Muscle of back (tissue), 11 donors: ENCODE measurements around the gene HHIP. TPM values are rescaled to one million over a fixed set of nuclear protein-coding genes. Genes with fewer than 3 reads are reported as not detected.

ENCODE experiments used
- DNase-seq, 3 donors: peaks; one replicate each; pipeline versions ENCODE4 v3.0.0 to v3.0.0-alpha.2; 2013
- polyA plus RNA-seq, 10 donors: library from polyadenylated mRNA; unstranded; fragments of 120-200 nt; gene quantifications; one replicate each; pipeline ENCODE4 v1.2.1, GENCODE V29; 2013; ENCODE audit not compliant: insufficient read length in 10 of 10

HHIP gene
- polyA plus RNA-seq, 10 donors = 2.3 to 5.2 (median 4.2) TPM

DNA sequence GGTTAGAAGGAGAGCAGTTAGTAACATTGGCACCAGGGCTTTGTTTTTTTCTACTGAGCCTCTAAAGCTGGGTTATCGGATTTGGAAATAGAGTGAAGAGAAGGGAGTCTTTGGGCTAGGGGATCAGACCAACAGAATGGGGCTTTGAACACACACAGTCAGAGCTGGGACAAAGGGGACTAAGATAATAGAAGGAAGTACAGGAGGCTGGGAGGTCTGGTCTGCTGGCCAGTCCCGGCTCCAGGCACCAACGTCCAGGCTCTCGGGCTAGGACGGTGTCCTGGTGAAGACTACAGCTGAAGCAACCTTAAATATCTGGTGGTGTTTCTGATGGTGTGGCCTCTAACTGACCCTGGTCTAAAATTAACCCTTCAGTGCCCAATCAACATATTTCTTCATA lies 57.5 kb downstream of the HHIP start:
- no peak for DNase-seq

DNA sequence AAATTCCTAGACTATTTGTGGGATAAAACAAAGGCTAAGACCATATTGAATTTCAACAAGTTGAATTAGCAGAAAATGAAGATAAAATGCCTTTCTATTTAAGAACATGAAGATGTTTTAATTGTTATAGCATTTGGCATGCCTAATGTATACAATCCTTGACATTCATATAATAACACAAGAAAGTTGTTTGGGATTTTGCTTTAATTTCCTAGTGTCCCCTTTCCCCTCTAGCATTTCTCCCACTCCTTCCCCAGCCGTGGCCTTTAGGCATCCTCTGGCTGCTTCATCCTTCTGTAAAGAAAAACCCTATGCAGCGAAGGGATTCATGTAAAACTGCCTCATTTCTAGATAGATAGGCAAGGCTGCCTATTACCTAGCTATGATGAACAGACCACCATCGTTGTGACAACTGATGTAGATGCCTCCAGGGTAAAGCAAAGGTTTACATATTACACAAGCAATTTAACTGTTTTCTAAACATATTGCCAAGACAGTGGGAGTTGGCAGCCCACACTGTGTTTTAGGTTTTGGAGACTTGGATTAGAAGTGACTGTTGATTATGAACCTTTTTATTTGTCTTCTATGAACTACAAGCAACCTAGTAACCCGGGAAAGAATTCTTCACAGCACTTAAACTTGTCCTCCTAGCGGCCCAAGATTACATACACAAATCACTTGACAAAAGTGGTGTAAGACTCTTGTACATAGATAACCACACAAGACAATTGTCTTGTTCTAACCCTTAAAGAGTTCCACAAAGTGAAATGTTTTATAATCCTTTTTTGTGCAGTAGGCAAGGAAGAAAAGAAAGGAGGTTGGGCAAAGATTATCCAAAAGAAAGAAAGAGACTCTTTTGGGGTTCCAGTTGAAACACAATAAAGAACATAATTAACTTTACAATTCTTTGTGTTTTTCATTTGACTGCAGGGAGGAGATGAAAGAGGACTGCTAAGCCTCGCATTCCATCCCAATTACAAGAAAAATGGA lies 59.9 kb downstream of the HHIP start:
- DNase-seq = no peak

DNA sequence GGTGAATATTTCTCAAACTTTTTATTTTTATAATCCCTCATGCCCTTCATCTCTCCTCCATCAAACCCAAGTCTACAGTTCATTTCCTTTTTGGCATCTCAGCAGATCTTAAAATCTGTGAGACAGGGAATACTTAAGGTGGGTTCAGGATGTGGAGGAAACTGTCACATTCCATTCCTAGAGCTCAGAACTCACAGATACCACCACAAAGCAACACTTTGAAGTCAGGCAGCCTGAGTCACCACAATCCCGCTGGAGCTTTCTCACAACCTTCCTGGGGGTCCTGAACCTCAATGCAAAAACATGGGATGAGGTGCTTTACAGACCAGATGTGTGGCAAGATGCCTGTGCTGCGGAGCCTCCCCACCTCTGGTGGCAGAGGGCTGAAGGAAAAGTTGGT lies 63.2 kb downstream of the HHIP start:
- DNase-seq = peak in 1 of 3 donors; percentile 78

DNA sequence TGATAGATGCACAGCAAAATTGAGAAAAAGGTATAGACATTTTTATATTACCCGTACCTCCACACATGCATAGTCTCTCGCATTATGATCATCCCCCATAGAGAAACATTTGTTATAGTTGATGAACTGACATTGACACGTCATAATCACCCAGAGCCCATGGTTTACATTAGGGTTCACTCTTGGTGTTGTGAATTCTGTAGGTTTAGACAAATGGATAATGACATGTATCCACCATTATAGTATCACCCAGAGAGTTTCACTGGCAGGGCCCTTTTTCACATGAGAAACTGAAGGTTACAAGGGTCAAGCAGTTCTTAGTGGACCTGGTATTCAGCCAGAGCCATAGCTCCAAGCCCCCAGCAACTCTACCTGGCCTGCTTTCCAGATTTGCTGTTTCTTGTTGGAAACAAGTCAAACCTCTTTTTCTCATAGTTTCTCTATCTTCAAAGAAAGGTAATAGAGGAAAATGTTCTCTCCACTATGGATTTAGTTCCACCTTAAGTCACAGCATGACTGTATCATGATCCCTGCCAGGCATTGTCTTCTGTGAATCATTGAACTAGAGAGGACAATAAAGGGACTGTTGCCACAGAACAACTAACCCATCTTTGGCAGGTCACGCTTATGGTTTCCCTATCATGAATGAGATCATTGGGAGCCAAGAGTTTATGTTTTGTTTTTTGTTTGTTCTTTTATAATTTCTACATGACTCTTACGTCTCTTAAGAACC lies 64.0 kb downstream of the HHIP start:
- no peak for DNase-seq

DNA sequence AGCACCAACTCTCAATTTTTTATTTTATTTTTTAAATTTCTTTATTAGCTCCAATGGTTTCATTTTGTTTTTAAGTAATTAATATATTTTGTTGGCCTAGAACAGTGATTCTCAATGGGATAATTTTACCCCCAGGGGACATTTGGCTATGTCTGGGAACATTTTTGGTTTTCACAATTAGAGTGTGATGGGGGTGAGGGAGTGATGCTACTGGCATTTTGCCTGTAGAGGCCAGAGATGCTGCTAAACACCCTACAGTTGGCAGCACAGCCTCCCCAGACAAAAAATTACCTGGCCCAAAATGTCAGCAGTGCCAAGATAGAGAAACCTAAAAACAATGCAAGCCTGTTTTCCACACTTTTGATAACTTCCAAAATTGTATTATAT lies 64.6 kb downstream of the HHIP start:
- DNase-seq = no peak

DNA sequence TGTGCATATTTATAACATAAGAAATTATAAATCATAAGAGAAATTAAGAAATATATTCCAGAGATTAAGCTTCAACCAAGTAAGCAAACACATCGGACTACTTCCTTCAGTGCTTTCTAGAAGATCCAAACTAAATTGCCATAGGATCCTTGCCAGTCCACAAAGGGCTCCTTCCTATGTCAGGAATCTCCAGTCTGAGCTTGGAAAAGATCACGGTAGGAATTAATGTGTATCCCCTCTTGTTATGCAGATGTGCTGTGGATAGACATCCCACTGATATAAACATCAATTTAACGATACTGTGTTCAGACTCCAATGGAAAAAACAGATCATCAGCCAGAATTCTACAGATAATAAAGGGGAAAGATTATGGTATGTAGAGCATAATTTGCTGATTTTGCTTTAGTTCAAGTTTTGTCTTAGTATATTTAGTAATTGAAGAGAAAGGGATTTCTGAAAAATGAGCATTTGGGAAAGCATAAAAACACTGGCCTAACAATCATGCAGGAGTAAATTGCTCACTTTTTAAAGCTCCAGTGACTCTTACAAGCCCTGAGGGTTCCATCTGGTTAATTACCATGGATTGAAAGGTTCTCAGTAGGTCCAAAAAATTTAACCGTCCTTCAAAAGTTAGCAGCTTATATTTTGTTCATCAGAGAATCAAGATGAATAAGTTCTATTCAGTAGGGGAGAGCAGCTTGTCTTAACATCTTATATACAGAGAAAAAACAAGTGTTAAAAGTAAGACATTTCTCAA lies 65.9 kb downstream of the HHIP start:
- no peak for DNase-seq

DNA sequence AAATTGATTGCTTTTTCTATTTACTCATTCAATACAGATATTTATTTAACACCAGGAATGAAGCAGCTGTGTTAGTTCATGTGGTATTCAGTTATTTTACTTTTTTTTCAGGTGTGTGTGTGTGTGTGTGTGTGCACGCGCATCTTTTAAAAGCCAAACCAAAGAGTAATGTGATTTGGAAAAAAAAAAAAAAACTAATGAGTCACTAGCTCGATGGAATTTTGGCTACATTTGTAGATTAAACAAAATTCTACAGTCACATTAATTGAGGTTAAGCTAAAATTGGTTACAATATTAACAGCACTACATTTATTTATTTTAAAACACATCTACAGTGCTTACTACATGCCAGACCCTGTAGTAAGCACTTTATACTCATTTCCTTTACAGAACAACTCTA lies 66.8 kb downstream of the HHIP start:
- DNase-seq = peak in 1 of 3 donors; percentile 22

DNA sequence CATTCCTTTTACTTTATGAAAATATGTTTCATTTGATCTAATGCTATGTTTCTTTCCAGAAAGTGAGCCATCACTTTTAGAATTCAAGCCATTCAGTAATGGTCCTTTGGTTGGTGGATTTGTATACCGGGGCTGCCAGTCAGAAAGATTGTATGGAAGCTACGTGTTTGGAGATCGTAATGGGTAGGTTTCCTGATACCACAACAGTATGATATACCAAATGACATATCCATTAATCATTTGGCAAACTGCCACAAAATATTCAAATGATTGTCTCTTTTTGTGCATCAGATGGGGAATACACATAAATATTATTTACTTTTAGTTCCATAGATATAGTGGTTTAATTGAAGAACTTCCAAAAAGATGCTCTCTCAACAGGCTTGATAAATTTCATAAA lies 68.2 kb downstream of the HHIP start:
- DNase-seq = no peak

DNA sequence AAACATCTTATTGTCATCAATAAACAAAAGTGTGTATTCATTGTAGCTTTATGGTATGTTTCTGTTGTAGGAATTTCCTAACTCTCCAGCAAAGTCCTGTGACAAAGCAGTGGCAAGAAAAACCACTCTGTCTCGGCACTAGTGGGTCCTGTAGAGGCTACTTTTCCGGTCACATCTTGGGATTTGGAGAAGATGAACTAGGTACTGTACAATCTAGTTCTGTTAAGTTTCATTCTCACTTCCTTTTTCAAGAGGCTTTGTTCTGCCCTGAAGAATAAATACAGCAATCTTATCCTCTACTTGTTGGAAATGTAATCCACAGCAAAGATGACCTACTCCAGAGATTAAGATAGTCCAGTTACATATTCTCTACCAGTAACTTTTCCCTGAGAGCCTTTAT lies 69.3 kb downstream of the HHIP start:
- DNase-seq = no peak

DNA sequence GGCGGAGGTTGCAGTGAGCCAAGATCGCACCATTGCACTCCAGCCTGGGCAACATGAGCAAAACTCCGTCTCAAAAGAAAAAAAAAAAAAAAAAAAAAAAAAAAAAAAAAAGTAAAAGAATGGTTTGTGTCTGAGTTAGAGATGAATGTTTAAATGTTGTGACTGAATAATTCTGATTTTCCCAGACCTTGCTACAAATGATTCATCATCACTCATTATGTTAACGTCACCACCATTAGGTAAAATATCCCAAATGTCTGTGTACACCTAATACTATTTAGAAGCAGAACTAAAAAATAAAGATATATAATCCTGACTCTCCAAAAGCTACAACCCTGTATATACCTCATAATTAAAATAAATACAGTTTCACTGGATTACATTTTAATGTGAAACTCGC lies 70.8 kb downstream of the HHIP start:
- DNase-seq = no peak

DNA sequence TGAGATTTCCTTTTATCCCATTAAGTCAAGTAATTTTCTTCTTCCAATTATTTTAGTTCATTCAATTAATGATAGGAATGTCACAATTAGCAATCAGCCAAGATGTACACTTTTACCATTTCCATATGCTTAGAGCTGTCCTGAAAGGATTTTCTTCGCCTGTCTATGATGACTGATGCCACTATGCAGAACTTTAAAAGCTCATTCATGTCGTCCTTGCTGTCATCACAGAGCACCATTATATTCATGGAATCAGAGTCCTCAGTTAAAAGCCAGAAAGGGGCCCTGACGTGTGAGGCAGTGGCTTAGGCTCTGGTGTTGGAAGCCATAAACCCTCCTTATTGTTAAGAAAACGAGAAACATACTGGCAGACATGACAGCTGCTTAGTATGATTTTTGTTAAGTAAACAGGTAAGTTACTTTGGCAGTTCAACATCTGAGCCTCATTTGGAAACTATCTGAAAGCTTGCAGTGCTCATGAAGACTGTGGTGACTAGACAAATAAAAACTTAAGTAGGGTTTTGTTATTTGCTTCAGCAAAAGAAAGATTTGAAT lies 73.1 kb downstream of the HHIP start:
- DNase-seq = no peak

DNA sequence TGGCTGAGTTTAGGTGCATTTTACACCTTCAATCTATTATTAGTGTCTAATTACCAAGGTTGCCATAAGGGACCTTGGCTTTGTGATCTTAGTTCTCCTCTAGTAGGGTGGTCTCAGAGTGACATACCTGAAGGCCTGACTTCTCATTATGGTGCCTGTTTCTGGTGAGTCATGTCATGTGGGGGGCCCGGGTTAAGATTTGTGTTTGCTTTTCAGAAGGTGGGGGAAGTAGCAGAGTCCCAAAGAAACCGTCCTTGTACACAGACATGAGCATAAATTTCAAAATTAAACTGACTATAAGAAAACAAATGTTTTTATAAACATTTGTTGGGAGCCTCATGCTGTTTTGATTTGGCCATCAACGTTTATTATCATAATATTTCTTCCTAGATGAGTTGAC lies 74.5 kb downstream of the HHIP start:
- no peak for DNase-seq

DNA sequence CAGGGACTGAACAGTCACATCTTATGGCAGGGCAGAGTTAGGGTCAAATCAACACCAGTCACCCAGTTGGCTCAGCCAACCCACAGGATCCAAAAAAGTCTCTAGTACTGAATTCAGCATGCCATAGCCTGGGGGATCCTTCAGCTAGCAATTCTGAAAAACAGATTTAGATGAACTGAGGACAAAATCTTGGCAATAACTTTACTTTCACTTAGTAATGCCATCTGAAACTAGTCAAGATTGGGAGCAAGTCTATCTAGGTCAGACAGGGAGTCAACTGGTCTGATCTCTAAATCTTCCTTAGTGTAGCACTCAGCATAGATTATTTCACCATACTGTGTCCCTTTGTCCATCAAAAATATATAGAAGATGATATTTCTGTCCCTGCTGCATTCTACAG lies 76.0 kb downstream of the HHIP start:
- no peak for DNase-seq

DNA sequence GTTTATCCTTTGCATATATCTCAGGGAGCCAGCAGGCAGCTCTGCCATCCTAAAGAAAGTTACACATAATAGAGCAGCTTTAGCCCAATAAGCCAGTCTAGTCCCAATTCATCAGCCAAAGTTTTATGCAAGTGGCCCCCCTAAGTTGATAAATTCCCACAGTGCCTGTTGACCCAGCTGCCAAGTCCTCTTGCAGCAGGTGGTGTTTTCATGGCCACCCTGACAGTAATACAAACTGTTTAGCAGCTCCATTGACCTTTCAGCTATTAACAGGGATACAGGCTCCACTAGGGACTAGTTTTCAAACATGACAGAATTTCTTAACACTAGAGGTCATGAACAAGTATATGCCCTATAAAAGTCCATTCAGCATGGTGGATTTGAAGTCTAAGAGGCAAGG lies 77.5 kb downstream of the HHIP start:
- DNase-seq = no peak

DNA sequence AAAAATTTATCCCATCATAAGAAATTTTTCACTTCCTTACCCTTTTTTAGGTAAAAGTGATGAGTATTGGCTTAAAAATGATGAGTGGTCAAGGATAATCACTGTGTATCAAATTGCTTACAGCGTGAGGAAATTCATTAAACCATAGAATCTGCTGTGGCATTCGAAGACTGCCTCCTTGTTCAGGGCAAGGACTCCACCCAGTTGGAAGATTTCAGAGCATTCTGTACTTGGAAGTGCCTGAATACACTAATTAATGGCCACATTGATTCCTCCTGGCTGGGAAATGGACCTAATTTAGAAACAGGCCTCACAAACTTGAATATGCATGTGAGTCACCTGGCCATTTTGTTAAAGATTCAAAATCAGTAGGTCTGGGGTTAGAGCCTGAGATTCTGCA lies 83.2 kb downstream of the HHIP start:
- DNase-seq = no peak

DNA sequence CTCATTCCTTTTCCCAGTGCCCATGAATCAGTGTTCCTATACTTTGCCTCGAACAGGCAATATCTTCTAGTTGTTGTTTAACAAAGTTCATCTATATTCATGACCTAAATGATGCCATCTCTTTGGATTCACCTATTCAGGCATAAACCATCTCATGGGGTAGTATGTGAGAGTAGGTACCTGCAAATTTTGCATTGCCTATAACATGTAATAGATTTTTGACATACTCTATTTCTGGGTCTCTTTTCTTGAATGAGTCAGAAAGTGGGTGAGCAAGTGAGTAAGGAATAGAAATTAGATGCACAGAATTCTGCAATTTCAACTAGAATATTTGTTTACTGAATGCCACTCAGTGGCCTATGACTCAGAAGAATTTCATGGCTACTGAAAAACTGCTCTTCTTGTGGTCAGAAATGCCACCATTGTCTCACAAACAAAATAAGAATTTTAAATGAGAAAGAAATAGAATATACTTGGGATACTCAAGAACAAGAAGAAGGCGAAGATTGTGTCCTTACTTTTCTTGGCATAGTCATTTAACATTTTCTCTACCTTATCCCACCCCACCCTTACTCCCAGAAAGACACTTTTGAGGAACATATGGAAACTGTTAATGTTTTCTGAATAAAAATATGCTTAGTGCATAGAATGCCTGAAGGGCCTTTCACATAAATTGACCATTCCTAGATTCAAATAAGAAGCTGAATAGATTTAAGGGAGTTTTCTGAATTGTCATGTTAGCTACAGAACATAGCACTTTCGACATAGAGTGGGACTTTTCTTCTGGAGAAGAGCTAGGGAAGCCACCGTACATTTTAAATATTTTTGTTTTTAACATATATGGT lies 86.8 kb downstream of the HHIP start:
- DNase-seq = no peak

DNA sequence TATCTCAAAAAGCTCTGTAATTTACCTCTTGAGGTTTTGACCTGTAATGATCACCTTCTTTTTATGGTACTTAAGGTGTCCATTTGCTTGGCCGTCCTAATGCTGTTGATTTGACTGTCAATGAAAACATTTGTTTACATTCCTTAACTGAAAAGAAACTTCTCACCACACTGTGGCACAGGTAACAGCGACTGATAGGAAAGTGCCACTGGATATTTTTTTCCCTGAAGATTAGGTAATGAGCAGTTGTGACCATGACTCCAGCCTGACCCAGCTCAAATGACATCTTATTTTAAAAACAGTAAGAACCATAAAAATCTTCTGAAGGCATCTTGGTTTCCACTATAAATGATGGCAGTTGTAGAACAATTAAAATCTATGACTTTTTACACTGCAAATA lies 87.6 kb downstream of the HHIP start:
- no peak for DNase-seq

DNA sequence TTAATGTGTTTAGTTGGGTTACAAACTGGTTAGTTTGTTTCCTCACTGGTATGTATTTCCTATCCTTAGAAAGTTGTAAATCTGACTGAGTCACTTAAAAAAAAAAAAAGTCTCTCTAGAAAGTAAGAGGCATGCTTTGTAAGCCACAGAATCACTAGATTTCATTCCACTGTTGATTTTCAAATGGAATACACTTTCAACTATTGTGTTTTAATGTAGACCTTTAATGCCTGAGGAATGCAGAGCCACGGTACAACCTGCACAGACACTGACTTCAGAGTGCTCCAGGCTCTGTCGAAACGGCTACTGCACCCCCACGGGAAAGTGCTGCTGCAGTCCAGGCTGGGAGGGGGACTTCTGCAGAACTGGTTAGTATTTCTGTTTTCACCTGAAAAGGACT lies 88.6 kb downstream of the HHIP start:
- DNase-seq = no peak

DNA sequence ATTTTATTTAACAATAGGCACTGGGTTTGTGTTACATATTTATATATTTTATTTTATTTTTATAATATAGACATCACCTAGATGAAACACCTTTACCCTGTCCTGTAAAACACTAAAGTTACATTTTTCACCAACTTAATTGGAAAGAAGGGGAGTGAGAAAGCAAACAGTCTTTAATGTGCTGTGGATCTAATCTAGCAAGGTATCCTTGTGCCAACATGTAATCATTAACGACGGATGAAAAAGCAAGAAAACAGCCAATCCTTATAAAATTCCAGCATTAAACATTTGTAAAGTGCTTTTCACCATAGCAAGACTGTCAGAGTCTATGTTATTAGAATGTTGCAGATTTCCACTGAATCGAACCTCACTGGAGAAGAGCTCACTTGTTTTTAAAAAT lies 92.7 kb downstream of the HHIP start:
- DNase-seq = no peak

DNA sequence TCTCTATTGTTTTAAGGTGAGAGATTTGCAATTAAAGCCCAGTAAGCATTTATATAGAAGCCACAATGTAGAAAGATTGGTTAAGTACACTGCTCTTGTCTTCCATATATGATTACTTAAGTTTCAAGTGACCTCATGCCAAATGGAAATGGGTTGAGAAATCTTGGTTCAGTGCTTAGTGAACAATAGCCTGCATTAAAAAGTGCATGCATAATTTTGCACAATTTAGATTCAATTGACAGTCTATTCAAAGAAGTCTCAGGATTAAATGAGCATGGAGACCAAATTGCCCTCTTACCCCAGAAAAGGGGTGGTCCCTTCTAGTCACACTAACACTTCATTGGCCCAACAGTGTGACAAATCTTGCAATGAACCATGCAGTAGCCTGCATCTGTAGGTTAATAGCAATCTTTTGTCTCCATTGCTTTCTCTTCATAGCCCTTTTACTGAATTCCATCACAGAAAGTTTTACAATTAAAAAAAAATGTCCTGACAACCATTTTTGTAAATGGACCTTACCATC lies 93.6 kb downstream of the HHIP start:
- no peak for DNase-seq

DNA sequence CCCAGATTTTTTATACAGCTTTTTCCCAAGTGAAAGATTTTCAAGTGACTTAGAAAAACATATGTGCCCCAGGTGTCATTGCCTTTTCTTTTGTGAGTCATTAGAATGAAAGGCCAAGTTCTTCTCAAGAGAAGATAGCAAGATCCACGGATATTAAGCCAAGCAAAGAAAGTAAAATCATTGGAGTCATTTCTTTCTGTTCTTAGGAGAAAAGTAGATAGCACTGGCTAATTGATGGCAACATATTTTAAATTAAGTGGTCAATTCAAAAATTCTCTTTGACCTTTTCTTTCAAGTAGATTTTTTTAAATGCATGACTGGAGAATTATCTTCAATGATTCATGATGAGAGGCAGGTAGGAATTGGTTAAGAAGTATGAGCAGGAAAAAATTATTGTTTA lies 94.4 kb downstream of the HHIP start:
- DNase-seq = no peak
